HG03432 (cell line): ENCODE data around the gene LHPP.
A peak's percentile ranks its signal among the peaks of the same experiment; 100 is the strongest.

Experiments
- ATAC-seq: cut with Tn5 transposase; IDR thresholded peaks from one replicate; pipeline ENCODE4 v1.9.1; 2021; ENCODE audit warnings: mild to moderate bottlenecking, moderate library complexity; ENCODE audit not compliant: unreplicated experiment

LHPP gene

DNA sequence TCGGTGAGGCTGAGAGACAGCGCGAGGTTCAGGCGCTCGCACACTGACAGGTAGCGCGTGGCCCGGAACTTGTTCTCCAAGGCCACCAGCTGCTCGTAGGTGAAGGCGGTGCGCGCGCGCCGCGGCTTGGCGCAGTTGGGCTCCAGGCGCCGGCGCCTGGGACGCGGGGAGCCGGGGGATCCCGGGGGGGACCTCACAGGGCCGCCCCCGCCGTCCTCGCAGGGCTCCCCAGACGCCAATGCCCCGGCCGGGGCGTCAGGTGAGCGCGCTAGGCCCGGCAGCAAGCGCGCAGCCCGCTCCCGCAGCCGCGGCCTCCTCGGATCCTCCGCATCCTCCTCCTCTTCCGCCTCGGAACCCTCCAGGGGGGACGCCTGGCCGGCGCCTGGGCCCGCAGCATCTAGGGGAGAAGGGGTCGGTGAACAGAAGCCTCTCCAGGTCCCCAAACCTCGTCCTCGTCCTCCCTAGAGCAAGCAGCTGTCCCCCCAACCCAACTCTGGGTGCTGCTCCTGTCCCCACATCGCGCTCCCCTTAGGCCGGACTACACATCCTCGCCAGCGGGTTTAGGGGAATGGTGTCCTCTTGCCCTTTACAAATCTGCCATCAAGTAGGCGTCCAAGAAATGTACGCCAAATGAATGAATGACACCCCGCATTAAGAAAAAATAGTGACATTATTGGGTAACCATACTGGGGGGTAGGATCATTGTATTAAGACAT lies 13.7 kb upstream of the LHPP start:
- no peak for ATAC-seq

DNA sequence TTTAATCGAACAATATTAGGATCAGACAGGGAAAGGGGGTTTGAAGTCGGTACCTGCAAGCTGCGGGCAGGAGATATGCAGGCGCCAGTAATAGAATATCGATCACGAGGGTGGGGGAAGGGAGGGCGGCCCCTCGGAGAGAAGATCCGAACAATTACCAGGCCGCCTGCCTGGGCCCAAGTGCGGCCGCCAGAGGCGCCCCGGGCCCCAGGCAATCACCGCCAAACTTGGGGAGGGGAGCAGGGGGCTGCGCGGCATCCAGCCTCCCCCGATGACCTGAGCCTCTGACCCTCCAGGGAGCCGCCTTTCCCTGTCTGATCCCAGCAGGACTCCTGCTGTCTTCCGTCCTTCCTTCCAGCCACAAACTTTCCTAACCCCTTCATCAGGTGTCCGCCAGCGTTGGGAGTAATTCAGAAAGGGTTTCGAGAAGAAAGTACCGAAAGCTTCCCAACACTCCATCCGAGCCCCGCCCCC lies 12.9 kb upstream of the LHPP start:
- ATAC-seq = no peak

DNA sequence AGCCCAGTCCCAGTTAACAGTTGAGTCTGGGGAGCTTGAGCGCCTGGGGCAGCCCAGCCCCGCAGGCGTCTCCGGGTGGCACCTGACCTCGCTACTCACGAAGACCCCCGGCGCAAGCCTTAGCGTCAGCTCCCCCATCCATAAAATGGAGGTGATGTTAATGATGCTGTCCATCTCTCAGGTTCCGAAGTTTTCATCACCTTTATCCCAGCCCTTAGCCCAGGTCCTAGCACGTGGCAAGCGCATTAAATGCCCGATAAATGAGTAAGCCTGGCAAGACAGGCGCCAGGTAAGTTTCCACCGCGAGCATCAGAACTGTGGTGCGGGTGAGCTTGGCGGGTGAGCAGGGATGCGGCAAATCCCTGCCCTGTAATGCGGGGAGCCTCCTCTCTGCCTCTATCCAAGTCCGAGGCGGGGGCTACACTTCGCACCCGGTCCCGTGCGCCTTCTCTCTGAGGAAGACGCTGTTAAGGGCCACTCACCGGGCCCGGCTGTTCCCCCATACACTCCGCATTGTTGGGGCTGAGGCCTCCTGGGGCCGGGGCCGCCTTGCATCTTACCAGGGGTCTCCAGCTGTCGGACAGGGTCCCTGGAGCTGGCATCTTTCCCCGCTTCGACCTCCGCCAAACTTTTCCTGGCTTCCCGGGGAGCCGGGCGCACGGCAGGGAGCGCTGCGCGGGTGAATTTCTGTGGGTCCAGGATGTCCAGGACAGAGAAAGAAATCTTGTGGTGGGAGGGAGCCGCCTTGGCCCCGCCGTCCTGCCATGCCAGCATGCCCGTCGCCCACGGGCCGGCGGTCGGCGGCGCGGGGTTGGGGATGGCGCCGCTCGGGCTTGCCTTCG lies 12.2 kb upstream of the LHPP start:
- no peak for ATAC-seq

DNA sequence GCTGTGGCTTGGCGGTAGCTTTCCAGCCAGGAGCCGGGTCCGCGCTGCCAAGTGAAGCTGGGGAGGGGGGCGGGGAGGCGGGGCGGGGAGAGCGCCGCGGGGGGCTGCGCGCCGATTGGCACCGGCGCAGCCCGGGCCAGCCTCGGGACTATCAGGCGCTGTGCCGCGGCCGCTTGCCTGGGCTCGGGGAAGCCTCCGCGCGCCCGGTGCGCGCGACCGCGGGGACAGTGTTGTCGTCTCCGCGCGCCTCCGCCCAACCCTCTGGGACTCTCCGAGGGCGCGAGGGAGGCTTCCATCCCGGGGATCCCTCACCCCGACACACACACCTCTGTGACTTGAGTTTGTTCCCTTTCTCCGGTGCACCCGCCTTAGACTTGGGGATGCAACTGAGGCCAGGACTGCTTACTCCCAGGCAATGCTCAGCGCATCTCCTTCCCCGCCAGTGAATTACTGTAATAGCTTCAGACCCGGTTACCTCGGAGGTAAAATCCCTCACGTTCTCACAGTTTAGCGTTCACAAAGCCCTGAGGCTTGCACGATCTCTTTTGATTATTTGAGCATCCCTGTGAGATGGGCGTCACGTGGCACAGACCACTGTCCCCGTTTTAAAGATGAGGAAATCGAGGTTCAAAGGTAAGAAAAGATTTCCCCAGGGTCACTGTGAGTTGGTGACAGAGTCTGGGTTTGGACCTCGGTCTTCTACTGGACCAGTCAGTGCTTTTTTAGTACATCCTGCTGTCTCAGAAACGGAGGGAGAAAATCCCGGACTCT lies 11.4 kb upstream of the LHPP start, which contains the start of gene NKX1-2:
Gene NKX1-2 (minus strand): TSS at position 24 of the 771 bp plus-strand sequence. CDS start 92 bp downstream, outside the sequence.
- ATAC-seq = no peak

DNA sequence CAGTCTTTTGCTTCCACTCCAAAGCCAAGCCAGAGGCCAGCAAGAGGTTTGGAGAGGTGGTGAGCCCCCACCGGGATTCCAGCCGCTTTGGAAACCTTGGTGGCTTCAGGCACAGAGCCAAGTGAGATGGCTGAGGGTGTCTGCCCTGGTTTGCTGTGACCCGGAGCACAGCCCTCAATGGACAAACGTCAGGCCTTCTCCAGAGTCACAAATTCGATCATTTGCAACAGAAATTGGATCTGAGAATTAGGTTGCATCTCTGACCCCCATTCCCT lies 10.9 kb upstream of the LHPP start:
- ATAC-seq = no peak

DNA sequence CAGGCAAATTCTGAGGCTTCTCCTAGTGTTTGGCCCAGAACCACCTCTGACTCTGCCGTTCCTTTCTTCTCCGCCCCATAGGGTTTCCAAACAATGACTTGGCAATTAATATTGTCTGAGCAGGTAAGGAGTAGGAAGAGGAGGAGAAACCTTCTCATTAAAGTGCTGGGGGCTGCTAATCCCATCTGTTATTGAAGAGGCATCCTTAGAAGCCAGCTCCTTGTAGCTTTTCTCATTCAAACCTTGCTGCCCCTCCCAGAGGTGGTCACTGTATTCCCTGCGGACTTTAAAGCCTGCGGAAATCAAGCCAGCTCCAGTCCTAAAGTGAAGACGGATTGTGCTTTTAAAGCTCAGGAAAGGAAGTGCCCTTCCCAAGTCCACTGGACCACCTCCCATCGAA lies 10.3 kb upstream of the LHPP start:
- ATAC-seq = no peak

DNA sequence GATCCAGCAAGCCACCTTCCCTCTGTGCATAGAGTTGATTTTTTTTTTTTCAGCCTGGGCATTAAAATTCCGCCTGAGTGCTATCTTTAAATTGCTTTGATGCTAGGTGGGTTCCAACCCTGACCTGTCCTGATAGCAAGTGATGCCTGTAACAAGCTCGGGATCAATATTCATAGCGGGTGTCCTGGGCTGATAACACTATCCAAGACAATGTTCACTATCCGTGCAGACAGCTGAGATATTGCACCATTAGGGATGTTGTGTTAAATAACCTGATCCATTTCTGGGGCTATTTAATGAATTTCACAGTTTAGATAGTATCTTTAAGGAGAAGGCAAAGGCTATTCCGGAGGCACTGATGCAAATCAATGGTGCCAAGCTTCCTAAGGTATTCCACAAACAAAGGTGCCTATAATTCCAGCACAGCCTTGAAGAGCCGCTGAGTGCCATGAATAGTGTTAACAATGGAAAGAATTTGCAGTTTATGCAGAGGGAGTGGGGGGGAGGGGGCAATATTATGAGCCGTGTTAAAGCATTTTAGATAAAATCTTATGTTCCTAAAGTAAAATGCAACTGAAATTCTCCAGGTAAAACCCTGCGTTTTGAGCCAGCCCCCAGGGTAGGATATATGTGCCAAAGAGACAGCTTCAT lies 7.5 kb upstream of the LHPP start:
- no peak for ATAC-seq

DNA sequence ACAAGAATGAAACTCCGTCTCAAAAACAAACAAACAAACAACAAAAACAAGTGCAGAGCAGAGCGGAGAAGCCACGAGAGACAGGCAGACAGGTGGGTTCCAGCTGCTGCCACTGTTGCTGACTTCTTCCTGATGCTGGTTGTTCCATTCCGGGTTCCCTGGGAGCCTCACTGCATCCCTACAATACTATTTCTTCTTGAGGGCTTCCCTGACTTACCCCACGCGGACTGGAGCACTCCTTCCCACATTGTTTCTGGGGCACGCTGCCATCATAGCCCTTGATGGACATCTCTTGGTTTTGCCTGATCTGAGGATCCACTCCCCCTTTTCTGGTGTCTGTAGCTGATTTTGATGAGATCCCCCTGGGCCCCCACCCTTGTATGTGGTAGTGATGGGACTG lies 6.2 kb upstream of the LHPP start:
- ATAC-seq = no peak

DNA sequence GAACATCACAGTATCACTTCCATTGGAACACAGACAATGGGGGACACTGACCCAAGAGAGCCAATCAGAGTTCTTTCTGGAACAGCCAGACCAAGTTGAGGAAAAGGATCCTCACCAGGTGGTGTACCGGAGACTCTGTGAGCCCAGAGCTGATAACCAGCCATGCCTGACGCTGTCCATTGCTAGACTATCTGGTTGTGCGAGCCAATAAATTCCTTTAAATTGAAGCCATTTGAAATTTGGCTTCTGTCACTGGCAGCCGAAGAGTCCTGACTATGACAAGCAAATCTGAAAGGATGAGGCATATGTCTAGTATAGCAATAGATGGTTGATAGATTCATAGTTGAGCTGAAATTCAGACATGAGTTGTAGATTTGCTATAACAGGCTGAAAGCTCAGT lies 3.1 kb upstream of the LHPP start:
- ATAC-seq = no peak

DNA sequence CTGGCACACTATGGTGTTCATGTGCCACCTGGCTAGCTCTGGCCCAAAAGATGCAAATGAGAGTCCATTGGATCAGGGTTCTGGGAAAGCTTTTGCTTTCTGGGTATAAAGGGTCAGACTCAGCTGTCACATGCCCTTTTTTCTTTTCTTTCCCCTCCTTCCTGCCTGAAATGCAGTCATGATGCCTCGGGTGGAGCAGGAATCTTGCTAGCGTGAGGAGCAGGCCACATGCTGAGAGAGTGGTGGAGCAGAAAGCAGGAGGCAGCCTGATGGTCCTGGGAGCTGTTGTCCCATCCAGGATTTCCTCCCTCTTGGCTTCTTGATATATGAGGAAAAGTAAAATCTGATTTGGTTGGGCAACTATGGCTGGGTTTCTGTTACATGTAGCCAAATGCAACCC lies 2.7 kb upstream of the LHPP start:
- ATAC-seq = no peak

DNA sequence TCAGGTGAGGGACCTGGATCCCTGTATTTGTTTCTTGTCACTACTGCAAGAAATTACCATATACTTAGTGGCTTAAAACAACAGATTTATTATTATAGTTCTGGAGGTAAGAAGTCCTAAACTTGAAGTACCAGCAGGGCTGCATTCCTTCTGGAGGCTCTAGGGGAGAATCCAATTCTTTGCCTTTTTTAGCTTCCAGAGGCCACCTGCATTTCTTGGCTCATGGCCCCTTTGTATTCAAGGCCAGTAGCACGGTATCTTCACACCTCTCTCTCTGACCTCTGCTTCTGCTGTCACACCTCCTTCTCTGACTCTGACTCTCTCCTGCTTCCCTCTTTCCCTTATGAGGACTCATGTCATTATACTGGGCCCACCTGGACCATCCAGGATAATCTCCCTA lies 2.2 kb upstream of the LHPP start:
- ATAC-seq = no peak

DNA sequence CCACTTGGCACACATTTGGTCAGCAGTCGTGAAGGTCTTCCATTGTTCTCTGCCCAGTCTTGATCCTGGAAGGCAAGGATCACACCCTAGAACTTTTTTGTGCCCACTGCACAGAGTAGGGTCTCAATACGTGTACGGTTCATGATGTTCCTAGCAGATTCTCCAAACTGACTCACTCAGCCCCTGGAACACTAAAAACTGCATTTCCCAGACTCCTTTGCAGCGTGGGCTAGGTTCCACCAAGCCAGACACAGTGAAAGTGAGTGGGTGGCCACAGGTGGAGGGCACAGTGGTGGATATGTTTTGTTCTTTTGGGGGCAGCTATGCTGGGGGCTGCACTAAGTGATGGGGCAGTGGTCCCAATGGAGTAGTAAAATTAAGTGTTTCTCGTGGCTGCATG lies 1.5 kb upstream of the LHPP start:
- ATAC-seq = no peak

DNA sequence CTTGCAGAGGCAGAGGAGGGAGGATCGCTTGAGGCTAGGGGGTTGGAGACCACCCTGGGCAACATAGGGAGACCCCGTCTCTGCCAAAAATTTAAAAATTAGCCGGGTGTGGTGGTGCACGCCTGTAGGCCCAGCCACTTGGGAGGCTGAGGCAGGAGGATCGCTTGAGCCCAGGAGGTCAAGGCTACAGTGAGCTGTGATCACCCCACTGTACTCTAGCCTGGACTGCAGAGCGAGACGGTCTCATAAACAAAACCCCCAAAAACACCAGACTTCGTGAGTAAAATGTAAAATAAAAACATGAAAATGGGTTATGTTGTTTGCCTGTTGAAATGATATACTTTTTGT lies 699 bp downstream of the LHPP start:
- ATAC-seq = no peak

DNA sequence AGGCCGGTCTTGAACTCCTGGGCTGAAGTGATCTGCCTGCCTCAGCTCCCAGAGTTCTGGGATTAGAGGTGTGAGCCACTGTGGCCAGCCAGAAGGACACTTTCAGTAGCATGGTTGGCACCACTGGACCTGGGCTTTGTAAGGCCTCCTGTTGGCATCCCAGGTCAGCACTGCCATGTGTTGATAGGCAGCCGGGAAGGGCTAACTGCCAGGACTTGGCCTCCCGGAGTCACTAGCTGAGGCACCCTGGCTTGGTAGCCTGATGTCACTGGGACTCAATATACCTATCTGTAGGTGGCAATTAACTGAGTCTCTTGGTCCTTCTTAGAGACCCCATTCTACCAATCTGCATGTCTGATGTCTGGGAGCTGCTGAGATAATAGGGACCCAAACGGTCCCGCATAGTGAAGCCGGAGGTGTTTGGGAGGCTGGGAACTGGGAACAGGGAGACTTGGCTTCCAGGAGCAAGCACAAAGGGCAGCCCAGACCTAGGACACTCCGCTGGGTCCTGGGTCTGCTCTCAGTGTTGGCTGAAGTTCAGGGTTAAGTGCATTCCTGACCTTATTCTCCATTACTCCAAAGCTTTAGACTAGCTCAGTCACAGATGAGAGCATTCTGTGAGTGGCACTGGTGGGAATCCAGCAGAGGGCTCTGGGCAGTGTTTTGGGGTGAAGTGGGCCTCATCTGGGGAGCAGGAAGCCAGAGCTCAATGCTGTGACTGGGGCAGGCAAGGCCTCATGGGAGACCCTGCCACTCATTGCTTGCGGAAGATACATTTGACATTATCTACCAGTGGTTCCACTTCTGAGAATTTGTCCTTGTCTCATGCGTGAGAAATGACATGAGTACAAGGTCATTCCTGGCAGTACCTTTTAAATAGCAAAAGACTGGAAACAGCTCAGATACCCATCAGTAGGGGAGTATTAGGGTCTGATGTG lies 2.7 kb downstream of the LHPP start:
- no peak for ATAC-seq

DNA sequence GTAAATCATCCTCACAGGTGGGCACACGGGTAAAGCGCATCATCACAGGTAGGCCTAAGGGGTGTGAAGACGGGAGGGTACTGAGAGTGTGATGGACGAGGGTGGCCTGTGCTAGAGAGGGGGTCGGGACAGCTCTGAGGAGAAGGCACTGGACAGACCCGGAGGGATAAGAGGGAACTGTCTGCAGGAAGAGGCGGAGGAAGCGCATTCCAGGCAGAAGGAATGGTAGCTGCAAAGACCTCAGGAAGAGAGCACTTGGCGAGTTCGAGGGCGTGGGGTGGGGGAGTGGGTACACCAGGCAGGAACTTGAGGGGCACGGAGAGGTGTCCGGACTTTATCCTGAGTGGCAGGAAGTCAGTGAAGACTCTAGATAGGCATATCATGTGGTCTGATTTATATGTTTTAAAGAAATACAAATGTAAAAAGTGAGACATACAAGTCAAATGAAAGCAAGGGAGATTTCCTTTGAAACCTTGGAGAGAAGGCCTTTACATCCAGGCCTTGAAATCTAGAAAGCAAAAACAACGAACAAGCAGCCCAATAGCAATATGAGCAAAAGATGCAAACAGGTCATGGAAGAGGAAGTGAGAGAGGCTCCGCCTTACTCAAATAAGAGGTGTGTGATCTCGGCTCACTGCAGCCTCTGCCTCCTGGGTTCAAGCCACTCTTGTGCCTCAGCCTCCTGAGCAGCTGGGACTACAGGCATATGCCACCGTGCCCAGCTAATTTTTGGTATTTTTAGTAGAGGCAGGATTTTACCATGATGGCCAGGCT lies 3.6 kb downstream of the LHPP start:
- peak; percentile 30 for ATAC-seq

DNA sequence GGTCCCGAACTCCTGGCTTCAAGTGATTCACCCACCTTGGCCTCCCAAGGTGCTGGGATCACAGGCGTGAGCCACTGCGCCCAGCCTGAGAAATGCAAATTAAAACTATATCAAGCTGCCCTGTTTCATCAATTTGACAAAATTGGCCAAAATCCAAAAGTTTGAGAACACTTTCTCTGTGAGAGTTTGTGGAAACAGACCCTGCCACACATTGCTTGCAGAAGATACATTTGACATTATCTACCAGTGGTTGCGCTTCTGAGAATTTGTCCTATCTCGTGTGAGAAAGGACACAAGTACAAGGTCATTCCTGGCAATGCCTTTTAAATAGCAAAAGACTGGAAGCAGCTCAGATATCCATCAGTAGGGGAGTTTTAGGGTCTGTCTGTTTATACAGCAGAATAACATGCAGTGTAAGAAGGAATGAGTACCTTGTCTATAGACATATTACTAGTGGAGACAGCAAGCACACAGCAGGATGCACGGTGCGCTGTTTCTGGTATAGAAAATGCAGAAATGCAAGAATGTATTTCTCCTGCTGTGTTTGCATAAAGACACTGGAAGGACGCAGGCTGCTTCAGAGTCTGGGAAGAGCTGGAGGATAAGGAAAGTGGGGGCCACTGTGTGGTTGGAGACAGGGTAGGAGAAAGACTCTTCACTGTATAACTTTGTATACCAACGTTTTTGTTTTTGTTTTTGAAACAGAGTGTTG lies 4.3 kb downstream of the LHPP start:
- ATAC-seq = no peak

DNA sequence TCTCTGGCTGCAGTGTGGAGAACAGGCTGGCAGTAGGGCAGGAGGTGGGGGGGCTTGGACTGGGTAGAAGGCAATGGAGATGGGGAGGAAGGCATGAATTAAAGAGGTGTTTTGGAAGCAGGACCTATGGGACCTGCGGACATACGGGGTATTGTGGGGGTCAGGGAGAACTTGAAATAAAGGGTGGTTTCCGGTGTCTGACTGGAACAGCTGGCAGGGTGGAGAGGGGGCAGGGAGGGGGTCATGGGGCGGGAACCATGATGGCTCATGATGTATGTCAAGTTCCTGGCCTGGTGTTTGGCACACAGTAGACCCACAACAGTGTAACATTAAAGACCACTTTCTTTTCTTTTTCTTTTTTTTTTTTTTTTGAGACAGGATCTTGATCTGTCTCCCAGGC lies 5.5 kb downstream of the LHPP start:
- ATAC-seq = no peak

DNA sequence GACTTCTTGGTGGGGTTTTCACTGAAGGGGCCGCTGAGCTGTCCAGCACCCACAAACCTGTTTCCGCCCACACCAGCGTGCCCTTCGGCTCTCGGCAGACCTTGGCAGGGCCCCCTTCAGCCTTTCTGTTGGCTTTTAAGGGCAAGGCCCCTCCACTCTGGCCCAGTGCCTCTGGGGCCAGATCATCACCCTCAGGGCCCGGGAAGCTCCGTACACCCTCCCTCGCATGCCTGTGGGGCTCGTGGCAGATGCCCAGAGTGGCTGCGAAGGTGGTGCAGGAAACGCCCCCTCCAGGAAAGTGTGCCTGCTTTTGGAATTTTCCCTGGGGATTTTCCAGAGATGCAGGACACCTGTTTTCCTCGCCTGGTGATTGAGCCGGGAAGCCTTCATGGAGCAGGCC lies 7.0 kb downstream of the LHPP start:
- no peak for ATAC-seq

DNA sequence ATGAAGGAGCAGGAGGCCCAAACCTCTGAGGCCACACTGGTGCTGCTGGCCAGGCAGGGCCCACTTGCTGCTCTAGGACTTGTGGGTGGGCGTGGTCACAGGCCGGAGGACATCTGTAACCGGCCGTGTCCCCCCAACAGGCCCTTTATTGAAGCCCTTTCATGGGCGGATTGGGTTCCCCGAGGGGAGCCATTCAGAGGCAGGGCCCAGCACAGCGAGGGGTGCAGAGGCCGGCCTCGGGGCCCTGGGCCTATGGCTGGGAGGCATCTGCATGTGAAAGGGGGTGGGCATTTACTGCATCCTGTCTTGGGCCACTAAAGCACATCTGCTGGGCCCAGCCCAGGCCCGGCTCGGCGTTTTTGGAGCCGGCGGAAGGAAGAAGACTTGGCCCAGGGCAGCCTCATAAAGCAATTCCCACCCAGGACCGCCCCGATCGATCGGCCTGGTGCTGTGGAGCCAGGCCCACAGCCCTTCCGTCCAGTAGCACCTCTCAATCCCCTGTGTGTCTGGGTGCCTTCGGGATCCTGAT lies 8.4 kb downstream of the LHPP start:
- no peak for ATAC-seq
